Skeletal muscle cell (primary cell): ENCODE data around the gene LDLR.
"Not testable (repeated sequence)": the region's sequence is repeated elsewhere in the genome, so short reads cannot be mapped to it uniquely, and the experiment has no call there.

Source experiments
- DNase-seq: peaks from one replicate; pipeline ENCODE4 v3.0.0-alpha.2; 2010; ENCODE audit warnings: low read depth
- H3K4me3 ChIP-seq: 2 replicates; pipeline ENCODE4 v1.5.1; 2011; ENCODE audit warnings: low read depth, mild to moderate bottlenecking, control low read depth, low read length, moderate library complexity

The LDLR gene

DNA sequence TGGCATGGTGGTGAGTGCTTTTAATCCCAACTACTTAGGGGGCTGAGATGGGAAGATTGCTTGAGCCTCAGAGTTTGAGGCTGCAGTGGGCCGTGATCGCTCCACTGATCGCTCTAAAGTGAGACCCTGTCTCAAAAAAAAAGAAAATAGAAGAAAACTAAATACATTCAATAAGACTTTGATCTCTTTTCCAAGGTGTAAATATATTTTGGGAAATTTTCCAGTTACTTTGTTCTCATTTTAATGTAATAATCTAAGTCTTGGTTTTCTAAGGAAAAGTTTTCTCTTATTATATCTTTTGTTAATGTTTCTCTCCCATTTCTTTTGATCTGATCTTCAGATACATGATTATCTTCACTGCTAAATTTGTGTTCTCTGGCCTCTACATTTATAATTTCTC, 9.6 kb downstream of the LDLR start:
- no peak for DNase-seq

DNA sequence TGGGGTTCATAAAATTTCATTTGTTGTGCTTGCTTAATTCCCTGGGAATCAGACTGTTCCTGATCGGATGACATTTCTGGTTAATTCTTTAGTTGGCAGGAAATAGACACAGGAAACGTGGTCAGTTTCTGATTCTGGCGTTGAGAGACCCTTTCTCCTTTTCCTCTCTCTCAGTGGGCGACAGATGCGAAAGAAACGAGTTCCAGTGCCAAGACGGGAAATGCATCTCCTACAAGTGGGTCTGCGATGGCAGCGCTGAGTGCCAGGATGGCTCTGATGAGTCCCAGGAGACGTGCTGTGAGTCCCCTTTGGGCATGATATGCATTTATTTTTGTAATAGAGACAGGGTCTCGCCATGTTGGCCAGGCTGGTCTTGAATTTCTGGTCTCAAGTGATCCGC, 10.8 kb downstream of the LDLR start:
- H3K4me3 ChIP-seq = no peak overlapping the region
- DNase-seq = no peak

More for the DNA sequence above, 9.6 kb downstream of the LDLR start:
- H3K4me3 ChIP-seq = no peak overlapping the region

DNA sequence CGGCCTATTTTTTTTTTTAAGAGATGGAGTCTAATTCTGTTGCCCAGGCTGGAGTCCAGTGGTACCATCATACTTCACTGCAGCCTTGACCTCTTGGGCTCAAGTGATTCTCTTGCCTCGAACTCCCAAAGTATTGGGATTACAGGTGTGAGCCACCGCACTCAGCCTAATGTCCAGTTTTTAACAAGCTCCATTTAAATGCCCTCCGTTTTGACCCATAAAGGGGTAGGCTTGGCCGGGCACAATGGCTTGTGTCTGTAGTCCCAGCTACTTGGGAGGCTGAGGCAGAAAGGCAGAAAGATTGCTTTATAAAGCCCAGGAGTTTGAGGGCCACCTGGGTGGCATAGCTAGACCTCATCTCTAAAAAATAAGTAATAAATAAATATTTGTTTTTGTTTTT, 11.8 kb downstream of the LDLR start:
- H3K4me3 ChIP-seq = no peak overlapping the region
- no peak for DNase-seq

DNA sequence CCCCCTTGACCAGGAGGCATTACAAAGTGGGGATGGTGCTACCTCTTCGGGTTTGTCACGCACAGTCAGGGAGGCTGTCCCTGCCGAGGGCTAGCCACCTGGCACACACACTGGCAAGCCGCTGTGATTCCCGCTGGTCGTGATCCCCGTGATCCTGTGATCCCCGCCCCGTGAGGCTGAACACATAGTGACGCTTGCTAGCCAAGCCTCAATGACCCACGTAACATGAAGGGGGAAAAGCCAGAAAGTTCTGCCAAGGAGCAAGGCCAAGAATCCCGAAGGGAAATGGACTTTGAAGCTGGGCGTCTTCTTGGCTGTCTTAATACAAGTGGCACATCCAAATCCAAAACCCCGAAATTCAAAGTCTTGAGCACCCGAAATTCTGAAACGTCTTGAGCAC, 13.7 kb downstream of the LDLR start:
- no peak for DNase-seq
- no peak overlapping the region for H3K4me3 ChIP-seq

DNA sequence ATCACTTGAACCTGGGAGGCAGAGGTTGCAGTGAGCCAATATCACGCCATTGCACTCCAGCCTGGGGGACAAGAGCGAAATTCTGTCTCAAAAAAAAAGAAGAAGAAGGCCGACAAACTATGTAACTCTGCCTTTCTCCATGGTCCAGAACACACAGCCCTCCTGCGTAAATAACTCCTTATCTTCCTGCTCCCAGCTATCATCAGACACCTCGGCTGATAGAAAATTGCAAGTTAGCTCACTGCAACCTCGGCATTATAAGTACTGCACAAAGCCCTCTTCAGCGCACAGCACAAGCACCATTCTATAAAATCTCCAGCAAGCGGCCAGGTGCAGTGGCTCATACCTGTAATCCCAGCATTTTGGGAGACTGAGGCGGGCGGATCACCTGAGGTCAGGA, 14.4 kb downstream of the LDLR start:
- H3K4me3 ChIP-seq, DNase-seq: not testable (repeated sequence)

DNA sequence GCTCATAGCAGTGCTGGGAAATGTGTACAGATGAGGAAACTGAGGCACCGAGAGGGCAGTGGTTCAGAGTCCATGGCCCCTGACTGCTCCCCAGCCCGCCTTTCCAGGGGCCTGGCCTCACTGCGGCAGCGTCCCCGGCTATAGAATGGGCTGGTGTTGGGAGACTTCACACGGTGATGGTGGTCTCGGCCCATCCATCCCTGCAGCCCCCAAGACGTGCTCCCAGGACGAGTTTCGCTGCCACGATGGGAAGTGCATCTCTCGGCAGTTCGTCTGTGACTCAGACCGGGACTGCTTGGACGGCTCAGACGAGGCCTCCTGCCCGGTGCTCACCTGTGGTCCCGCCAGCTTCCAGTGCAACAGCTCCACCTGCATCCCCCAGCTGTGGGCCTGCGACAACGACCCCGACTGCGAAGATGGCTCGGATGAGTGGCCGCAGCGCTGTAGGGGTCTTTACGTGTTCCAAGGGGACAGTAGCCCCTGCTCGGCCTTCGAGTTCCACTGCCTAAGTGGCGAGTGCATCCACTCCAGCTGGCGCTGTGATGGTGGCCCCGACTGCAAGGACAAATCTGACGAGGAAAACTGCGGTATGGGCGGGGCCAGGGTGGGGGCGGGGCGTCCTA, 15.9 kb downstream of the LDLR start:
- H3K4me3 ChIP-seq = no peak overlapping the region
- no peak for DNase-seq

DNA sequence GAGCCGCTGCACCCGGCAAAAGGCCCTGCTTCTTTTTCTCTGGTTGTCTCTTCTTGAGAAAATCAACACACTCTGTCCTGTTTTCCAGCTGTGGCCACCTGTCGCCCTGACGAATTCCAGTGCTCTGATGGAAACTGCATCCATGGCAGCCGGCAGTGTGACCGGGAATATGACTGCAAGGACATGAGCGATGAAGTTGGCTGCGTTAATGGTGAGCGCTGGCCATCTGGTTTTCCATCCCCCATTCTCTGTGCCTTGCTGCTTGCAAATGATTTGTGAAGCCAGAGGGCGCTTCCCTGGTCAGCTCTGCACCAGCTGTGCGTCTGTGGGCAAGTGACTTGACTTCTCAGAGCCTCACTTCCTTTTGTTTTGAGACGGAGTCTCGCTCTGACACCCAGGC, 17.2 kb downstream of the LDLR start:
- no peak overlapping the region for H3K4me3 ChIP-seq

DNA sequence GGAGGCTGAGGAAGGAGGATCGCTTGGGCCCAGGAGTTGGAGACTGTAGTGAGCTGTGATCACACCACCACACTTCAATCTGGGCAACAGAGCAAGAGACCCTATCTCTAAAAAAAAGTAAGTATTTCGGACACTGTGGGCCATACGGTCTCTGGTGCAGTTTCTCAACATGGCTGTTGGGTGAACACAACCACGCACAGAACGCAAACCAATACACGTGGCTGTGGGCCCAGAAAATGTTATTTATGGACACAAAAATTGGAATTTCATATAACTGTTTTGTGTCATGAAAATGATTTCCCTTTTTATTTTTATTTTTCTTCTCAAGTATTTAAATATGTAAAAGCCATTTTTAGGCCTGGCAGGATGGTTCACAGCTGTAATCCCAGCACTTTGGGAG, 19.5 kb downstream of the LDLR start:
- H3K4me3 ChIP-seq = no peak overlapping the region
- no peak for DNase-seq

More for the DNA sequence above, 17.2 kb downstream of the LDLR start:
- DNase-seq = no peak

DNA sequence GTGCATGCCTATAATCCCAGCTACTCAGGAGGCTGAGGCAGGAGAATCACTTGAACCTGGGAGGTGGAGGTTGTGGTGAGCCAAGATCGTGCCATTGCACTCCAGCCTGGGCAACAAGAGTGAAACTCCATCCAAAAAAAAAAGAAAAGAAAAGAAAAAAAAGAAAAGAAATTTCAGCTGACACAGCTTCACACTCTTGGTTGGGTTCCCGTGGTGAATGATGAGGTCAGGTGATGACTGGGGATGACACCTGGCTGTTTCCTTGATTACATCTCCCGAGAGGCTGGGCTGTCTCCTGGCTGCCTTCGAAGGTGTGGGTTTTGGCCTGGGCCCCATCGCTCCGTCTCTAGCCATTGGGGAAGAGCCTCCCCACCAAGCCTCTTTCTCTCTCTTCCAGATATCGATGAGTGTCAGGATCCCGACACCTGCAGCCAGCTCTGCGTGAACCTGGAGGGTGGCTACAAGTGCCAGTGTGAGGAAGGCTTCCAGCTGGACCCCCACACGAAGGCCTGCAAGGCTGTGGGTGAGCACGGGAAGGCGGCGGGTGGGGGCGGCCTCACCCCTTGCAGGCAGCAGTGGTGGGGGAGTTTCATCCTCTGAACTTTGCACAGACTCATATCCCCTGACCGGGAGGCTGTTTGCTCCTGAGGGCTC, 22.0 kb downstream of the LDLR start:
- no peak for DNase-seq
- no peak overlapping the region for H3K4me3 ChIP-seq

DNA sequence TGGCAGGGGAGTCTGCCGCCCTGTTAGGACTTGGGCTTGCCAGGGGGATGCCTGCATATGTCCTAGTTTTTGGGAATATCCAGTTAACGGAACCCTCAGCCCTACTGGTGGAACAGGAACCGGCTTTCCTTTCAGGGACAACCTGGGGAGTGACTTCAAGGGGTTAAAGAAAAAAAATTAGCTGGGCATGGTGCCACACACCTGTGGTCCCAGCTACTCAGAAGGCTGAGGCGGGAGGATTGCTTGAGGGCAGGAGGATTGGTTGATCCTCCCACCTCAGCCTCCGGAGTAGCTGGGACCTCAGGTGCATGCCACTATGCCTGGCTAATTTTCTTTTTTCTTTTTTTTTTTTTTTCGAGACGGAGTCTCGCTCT, 22.5 kb downstream of the LDLR start:
- no peak for DNase-seq
- no peak overlapping the region for H3K4me3 ChIP-seq

DNA sequence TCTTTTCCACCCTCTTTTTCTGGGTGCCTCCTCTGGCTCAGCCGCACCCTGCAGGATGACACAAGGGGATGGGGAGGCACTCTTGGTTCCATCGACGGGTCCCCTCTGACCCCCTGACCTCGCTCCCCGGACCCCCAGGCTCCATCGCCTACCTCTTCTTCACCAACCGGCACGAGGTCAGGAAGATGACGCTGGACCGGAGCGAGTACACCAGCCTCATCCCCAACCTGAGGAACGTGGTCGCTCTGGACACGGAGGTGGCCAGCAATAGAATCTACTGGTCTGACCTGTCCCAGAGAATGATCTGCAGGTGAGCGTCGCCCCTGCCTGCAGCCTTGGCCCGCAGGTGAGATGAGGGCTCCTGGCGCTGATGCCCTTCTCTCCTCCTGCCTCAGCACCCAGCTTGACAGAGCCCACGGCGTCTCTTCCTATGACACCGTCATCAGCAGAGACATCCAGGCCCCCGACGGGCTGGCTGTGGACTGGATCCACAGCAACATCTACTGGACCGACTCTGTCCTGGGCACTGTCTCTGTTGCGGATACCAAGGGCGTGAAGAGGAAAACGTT, 24.0 kb downstream of the LDLR start:
- no peak for DNase-seq
- H3K4me3 ChIP-seq = no peak overlapping the region

DNA sequence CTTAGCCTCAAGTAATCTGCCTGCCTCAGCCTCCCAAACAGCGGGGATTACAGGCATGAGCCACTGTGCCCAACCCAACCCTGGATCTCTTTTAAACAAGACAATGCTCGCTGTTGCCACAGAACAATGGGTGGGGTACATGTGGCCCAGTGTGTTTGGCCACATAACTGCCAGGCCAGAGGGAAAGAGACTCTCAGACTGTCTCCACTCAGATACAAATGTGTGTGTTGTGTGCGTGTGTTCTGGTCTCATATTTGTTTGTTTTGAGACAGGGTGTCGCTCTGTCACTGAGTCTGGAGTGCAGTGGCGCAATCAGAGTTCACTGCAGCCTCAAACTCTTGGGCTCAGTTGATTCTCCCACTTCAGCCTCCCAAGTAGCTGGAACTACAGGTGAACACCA, 25.8 kb downstream of the LDLR start:
- H3K4me3 ChIP-seq = no peak overlapping the region
- no peak for DNase-seq

DNA sequence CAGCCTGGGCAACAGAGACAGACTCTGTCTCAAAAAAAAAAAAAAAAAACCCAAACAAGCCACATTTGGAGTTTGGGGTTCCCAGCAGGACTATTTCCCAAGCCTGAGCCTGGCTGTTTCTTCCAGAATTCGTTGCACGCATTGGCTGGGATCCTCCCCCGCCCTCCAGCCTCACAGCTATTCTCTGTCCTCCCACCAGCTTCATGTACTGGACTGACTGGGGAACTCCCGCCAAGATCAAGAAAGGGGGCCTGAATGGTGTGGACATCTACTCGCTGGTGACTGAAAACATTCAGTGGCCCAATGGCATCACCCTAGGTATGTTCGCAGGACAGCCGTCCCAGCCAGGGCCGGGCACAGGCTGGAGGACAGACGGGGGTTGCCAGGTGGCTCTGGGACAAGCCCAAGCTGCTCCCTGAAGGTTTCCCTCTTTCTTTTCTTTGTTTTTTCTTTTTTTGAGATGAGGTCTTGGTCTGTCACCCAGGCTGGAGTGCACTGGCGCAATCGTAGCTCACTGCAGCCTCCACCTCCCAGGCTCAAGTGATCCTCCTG, 26.7 kb downstream of the LDLR start:
- H3K4me3 ChIP-seq = no peak overlapping the region
- no peak for DNase-seq

DNA sequence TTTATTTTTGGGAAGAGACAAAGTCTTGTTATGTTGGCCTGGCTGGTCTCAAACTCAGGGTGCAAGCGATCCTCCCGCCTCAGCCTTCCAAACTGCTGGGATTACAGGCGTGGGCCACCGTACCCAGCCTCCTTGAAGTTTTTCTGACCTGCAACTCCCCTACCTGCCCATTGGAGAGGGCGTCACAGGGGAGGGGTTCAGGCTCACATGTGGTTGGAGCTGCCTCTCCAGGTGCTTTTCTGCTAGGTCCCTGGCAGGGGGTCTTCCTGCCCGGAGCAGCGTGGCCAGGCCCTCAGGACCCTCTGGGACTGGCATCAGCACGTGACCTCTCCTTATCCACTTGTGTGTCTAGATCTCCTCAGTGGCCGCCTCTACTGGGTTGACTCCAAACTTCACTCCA, 27.2 kb downstream of the LDLR start:
- no peak for DNase-seq
- no peak overlapping the region for H3K4me3 ChIP-seq

DNA sequence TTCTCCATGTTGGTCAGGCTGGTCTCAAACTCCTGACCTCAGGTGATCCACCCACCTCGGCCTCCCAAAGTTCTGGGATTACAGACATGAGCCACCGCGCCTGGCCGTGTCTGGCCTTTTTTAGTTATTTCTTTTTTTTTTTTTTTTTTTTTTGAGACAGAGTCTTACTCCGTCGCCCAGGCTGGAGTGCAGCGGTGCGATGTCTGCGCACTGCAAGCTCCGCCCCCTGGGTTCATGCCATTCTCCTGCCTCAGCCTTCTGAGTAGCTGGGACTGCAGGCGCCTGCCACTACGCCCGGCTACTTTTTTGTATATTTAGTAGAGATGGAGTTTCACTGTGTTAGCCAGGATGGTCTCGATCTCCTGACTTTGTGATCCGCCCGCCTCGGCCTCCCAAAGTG, 32.7 kb downstream of the LDLR start:
- not testable (repeated sequence) for DNase-seq, H3K4me3 ChIP-seq

DNA sequence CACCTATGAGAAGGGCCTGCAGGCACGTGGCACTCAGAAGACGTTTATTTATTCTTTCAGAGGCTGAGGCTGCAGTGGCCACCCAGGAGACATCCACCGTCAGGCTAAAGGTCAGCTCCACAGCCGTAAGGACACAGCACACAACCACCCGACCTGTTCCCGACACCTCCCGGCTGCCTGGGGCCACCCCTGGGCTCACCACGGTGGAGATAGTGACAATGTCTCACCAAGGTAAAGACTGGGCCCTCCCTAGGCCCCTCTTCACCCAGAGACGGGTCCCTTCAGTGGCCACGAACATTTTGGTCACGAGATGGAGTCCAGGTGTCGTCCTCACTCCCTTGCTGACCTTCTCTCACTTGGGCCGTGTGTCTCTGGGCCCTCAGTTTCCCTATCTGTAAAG, 33.9 kb downstream of the LDLR start:
- H3K4me3 ChIP-seq = no peak overlapping the region
- DNase-seq = no peak

DNA sequence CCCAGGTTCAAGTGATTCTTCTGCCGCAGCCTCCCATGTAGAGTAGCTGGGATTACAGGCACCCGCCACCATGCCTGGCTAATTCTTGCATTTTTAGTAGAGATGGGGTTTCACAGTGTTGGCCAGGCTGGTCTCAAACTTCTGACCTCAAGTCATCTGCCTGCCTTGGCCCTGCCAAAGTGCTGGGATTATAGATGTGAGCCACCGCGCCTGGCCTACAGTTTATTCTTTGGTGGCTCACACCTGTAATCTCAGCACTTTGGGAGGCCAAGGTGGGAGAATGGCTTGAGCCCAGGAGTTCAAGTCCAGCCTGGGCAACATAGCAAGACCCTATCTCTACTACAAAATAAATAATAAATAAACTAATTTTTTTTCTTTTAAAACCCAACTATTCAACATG, 34.9 kb downstream of the LDLR start:
- not testable (repeated sequence) for H3K4me3 ChIP-seq, DNase-seq

DNA sequence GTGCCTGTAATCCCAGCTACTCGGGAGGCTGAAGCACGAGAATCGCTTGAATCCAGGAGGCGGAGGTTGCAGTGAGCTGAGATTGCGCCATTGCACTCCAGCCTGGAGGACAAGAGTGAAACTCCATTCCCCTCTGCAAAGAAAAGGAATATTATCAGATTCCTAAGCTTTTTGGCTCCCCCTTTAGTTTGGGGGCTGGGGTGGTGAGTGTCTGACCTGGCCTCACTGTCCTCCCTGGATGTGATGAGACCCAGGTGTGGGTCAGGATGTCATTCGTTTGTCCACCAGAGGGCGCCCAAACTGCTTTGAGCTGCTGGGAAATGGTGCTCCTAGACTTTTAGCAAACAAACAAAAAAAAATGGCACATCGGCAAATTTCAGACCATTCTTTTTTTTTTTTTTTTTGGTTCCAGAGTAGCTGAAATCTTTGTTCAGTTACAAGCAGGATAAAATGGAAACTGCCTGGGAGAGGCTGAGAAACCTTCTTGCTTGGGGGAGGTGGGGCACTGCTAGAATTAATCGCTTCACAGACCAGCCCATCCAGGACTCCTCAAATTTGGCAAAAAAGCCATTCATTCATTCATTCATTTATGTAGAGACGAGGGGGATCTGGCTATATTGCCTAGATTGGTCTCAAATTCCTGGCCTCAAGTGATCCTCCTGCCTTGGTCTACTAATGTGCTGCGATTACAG, 36.9 kb downstream of the LDLR start:
- H3K4me3 ChIP-seq = no peak overlapping the region
- no peak for DNase-seq

DNA sequence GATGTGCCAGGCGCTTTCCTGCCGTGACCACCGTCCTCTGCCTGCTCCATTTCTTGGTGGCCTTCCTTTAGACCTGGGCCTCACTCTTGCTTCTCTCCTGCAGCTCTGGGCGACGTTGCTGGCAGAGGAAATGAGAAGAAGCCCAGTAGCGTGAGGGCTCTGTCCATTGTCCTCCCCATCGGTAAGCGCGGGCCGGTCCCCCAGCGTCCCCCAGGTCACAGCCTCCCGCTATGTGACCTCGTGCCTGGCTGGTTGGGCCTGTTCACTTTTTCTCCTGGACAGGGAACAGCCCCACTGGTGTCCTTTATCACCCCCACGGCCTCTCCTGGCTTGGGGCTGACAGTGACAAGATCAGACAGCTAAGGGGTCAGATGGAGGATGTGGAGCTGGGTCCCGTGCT, 38.6 kb downstream of the LDLR start:
- H3K4me3 ChIP-seq = no peak overlapping the region
- DNase-seq = no peak

DNA sequence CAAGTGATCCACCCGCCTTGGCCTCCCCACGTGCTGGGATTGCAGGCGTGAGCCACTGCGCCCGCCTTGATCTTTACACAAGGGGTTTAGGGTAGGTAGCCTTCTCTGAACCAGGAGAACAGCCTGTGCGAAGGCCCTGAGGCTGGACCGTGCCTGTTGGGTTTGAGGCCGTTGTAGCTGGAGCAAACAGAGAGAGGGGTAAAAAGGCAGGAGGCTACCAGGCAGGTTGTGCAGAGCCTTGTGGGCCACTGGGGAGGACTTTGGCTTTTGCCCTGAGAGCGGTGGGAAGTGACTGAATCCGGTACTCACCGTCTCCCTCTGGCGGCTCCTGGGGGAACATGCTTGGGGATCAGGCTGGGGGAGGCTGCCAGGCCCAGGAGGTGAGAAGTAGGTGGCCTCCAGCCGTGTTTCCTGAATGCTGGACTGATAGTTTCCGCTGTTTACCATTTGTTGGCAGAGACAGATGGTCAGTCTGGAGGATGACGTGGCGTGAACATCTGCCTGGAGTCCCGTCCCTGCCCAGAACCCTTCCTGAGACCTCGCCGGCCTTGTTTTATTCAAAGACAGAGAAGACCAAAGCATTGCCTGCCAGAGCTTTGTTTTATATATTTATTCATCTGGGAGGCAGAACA, 41.7 kb downstream of the LDLR start:
- H3K4me3 ChIP-seq = no peak overlapping the region
- DNase-seq = no peak
